Spleen (tissue), 13 donors: ENCODE measurements around the gene OR52B2. TPM values are rescaled to one million over a fixed set of nuclear protein-coding genes. Genes with fewer than 3 reads are reported as not detected.

Experiments used
- DNase-seq: peaks from one replicate; pipeline ENCODE4 v3.0.0-alpha.2; 2020
- H3K27ac ChIP-seq, 8 donors: fragments of 200-600 bp; sonication (generic) in 7 of 8; 1 replicate in 4 of 8; 2 replicates in 4 of 8; pipeline versions ENCODE4 v1.5.0 to v1.8.0; 2016 to 2021; ENCODE audit warnings: inconsistent platforms in 4 of 8, mild to moderate bottlenecking in 4 of 8, moderate library complexity in 1 of 8
- H3K27me3 ChIP-seq, 7 donors: fragments of 200-600 bp; sonication (generic) in 6 of 7; replicated peaks in 1 of 7; 1 replicate in 4 of 7; 2 replicates in 3 of 7; pipeline versions ENCODE4 v1.5.0 to v1.8.0; 2016 to 2021; ENCODE audit warnings: inconsistent platforms in 3 of 7, mild to moderate bottlenecking in 1 of 7
- H3K36me3 ChIP-seq, 6 donors: fragments of 200-600 bp; sonication (generic) in 5 of 6; 1 replicate in 4 of 6; 2 replicates in 2 of 6; pipeline versions ENCODE4 v1.5.0 to v1.8.0; 2016 to 2021; ENCODE audit warnings: inconsistent platforms in 2 of 6
- H3K4me1 ChIP-seq, 6 donors: fragments of 200-600 bp; sonication (generic) in 5 of 6; 1 replicate in 3 of 6; 2 replicates in 3 of 6; pipeline versions ENCODE4 v1.5.0 to v1.8.0; 2016 to 2021; ENCODE audit warnings: inconsistent platforms in 3 of 6
- H3K4me3 ChIP-seq, 8 donors: fragments of 200-600 bp; sonication (generic) in 7 of 8; 1 replicate in 4 of 8; 2 replicates in 4 of 8; pipeline versions ENCODE4 v1.5.0 to v1.8.0; 2016 to 2021; ENCODE audit warnings: inconsistent platforms in 4 of 8, mild to moderate bottlenecking in 4 of 8, moderate library complexity in 2 of 8
- H3K9me3 ChIP-seq, 8 donors: fragments of 200-600 bp; sonication (generic) in 7 of 8; 1 replicate in 4 of 8; 2 replicates in 4 of 8; pipeline versions ENCODE4 v1.5.0 to v1.8.0; 2016 to 2021; ENCODE audit warnings: inconsistent platforms in 4 of 8
- CTCF ChIP-seq, 11 experiments: fragments of 200-600 bp in 7 of 11; fragments of 450-650 bp in 4 of 11; sonication (generic) in 4 of 11; IDR thresholded peaks in 8 of 11; conservative IDR thresholded peaks in 3 of 11; 1 replicate in 7 of 11; 2 replicates in 4 of 11; pipeline versions ENCODE4 v1.4.0 to v1.8.0; 2016 to 2021; ENCODE audit warnings: antibody characterized with exemption in 11 of 11, inconsistent platforms in 4 of 11, mild to moderate bottlenecking in 1 of 11
- POLR2A ChIP-seq, 3 donors: fragments of 450-650 bp; IDR thresholded peaks; one replicate each; pipeline ENCODE4 v1.5.1; 2017; ENCODE audit warnings: antibody characterized with exemption in 3 of 3, mild to moderate bottlenecking in 1 of 3
- POLR2AphosphoS5 ChIP-seq, 3 donors: sonication (generic); formaldehyde crosslinking; IDR thresholded peaks; one replicate each; pipeline ENCODE4 v1.5.1; 2017; ENCODE audit warnings: antibody characterized with exemption in 3 of 3
- WGBS, 5 donors: extraction: QIAGEN DNeasy Blood & Tissue Kit in 3 of 5; methylation state at CpG; one replicate each; pipeline versions ENCODE4 v1.1.5 to v1.1.7; 2013 to 2018; 5-methylcytosine and 5-hydroxymethylcytosine counted together
- intact Hi-C: fragments of 100-400 bp; cut with DNase I; formaldehyde crosslinking; loops from one replicate; pipeline ENCODE4 v1.15.0; 2023; ENCODE audit warnings: low total_unique reads
- long read RNA-seq, 2 donors: transcript quantifications; one replicate each; lab custom pipeline, GENCODE V29; 2026
- polyA plus RNA-seq, 3 donors: library from polyadenylated mRNA; stranded (reverse); fragments of 200-250 nt; gene quantifications; one replicate each; pipeline ENCODE4 v1.2.1, GENCODE V29; 2013
- total RNA-seq, 7 donors: library from RNA; depleted of rRNA in 3 of 7; stranded (reverse); fragments of >200 nt in 3 of 7; fragmentation: NEBNext Ultra II Directional in 4 of 7; extraction: Animal tissue kit (Norgen Biotek cat#: 25700) in 4 of 7; gene quantifications; one replicate each; pipeline versions ENCODE4 v1.1.0 to v1.2.1, GENCODE V29; 2016 to 2021
- donor health status: healthy with polysubstance abuse.
- donor health status: DM: no; HTN: no; CAD: no; lungs with moderate emphysema.
- donor health status: DM: no; HTN: no; CAD: no.
- donor health status: Bipolar disorder and iron deficiency.
- donor health status: healthy.
- donor health status: DM: no; HTN: no; CAD: no.
- donor health status: DM: yes; HTN: yes; CAD: no.

The OR52B2 gene
- total RNA-seq (1 to 10 TPM in 1 of 7 donors, not detected in 6; 1.2 TPM), polyA plus RNA-seq (not detected)
- long read RNA-seq, donor 1, result 0 reads
- long read RNA-seq, donor 2, result 0 reads

DNA sequence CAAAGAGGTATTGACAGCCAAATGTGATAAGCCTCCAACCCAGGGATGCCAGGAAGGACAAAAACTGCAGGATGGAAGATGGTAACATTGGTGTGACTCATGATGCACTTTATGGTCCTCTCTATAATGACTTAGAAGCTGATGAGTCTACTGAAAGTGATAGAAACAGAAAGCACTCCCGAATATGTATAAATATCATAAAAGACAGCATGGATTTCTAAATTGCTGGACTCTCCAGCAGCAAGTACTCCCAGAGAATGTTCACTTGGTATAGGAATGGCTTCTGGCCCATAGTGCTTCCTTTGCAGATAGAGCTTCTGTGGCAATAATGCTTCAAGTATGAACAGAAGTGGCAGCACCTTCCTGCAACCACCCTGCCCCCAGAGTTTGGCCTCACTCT, at the start of gene OR52B2:
TSS of gene OR52B2 (minus strand) at position 101 of the 400 bp plus-strand sequence. CDS start at position 101, 0 bp downstream.
- 75 to 90% (median 85%) methylated on average over 1 of the region's 1 CpG for WGBS, 5 donors
- DNase-seq, result no peak
- Histone ChIP-seq H3K27ac (no peak within 1 kb of the TSS), H3K4me1 (no peaks in the 10 kb centered on the region), H3K4me3 (no peak within 1 kb of the TSS), H3K36me3 (no peaks in the 10 kb centered on the region), H3K27me3 (no peaks in the 10 kb centered on the region), H3K9me3 (peaks cover 0 to 5% (median 4%) of the 10 kb centered on the region in 8 donors)
- TF ChIP-seq CTCF (IDR thresholded peaks at IDR 0.05 in 8 of 11, conservative IDR thresholded peaks at IDR 0.05 in 3 of 11) (no peak), POLR2A (IDR thresholded peaks at IDR 0.05) (no peak), POLR2AphosphoS5 (IDR thresholded peaks at IDR 0.05) (no peak)
- intact Hi-C loops, result no loop called here

DNA sequence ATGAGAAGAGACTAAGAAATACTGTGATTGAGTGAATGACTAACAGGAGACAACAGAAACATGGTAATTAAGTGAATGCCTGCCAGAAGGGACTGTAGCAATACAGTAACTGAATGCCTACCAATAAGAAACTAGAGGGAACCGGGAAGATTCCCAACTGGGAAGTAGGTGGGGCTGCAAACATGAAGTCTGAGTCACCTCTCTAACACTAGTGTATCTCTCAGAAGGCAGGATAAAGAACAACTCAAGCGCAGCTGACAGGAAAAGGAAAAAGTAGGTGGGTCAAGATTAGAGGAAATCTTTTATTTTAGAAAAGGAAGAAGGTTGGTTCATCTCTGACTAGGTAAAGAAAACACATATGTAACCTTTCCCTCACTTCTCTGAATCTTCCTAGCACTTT, 49.2 kb upstream of the OR52B2 start:
- H3K9me3 ChIP-seq, result no peaks in the 10 kb centered on the region
- 55 to 71% (median 63%) methylated on average over 2 of the region's 2 CpGs for WGBS, 5 donors
- no peak for TF ChIP-seq CTCF (IDR thresholded peaks at IDR 0.05 in 8 of 11, conservative IDR thresholded peaks at IDR 0.05 in 3 of 11)
- no peak for TF ChIP-seq POLR2AphosphoS5 (IDR thresholded peaks at IDR 0.05)
- no peak for TF ChIP-seq POLR2A (IDR thresholded peaks at IDR 0.05)
- H3K27ac ChIP-seq, result no peak overlapping the region
- DNase-seq, result no peak
- H3K4me3 ChIP-seq, result no peak overlapping the region
- H3K27me3 ChIP-seq, result no peaks in the 10 kb centered on the region
- peaks cover 10 to 100% (median 92%) of the 10 kb centered on the region in 6 donors for H3K36me3 ChIP-seq
- intact Hi-C loops, result no loop called here
- peaks cover 0 to 5% (median 2%) of the 10 kb centered on the region in 6 donors for H3K4me1 ChIP-seq

DNA sequence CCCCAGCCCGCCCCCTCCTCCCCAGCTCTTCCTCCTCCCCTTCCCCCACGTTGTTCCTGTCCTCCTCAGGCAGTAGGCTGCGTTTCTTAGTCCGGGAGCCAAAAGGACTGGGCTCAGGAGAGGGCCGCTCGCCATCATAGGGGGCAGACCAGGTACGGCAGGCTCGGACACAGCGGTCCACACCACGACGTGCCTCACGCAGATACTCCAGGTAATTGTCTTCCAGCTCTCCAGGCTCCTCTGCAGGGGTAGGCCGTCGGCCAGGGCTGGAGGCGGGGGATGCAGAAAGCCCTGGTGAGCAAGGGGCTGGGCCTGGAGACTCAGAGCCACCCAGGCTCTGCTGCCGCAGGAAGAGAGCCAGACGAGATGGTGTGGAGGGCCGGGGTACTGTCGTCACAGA, 47.6 kb upstream of the OR52B2 start:
- H3K27ac ChIP-seq, result no peak overlapping the region
- TF ChIP-seq POLR2AphosphoS5 (IDR thresholded peaks at IDR 0.05), result peak in 1 of 3 donors; percentile 44
- no peak for TF ChIP-seq CTCF (IDR thresholded peaks at IDR 0.05 in 8 of 11, conservative IDR thresholded peaks at IDR 0.05 in 3 of 11)
- no peak for TF ChIP-seq POLR2A (IDR thresholded peaks at IDR 0.05)
- H3K4me1 ChIP-seq, result peaks cover 0 to 5% (median 2%) of the 10 kb centered on the region in 6 donors
- no peak overlapping the region for H3K4me3 ChIP-seq
- intact Hi-C loops, result no loop called here
- H3K36me3 ChIP-seq, result peaks cover 4 to 100% (median 84%) of the 10 kb centered on the region in 6 donors
- DNase-seq, result no peak
- H3K27me3 ChIP-seq, result no peaks in the 10 kb centered on the region
- WGBS, 5 donors, result 83 to 97% (median 94%) methylated on average over 8 to 19 of the region's 19 CpGs
- H3K9me3 ChIP-seq, result no peaks in the 10 kb centered on the region

DNA sequence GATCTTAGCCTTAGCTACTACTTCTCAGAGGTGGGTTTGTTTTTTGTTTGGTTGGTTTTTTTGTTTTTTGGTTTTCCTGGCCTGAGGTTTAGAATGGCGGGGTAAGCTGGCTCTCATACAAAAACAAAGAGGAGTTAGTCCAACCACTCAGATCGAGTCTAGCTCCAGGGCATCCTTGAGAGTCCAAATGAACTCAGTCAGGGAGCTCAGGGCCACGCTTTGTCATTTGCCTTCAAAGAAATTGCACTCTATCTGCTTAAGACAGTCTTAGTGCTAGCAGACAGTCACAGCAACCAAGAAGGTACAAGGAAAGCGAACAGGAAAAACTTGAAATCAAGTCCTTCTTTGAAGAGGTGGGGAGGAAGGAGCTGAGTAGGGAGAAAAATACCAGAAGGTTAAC, 46.4 kb upstream of the OR52B2 start:
- H3K4me3 ChIP-seq, result no peak overlapping the region
- H3K27ac ChIP-seq, result no peak overlapping the region
- H3K9me3 ChIP-seq, result no peaks in the 10 kb centered on the region
- H3K4me1 ChIP-seq, result peaks cover 0 to 5% (median 2%) of the 10 kb centered on the region in 6 donors
- H3K36me3 ChIP-seq, result peaks cover 0 to 100% (median 82%) of the 10 kb centered on the region in 6 donors
- WGBS, 5 donors, result 94 to 98% (median 95%) methylated on average over 4 of the region's 4 CpGs
- no peaks in the 10 kb centered on the region for H3K27me3 ChIP-seq
- intact Hi-C loops, result no loop called here
- no peak for DNase-seq
- no peak for TF ChIP-seq POLR2AphosphoS5 (IDR thresholded peaks at IDR 0.05)
- TF ChIP-seq POLR2A (IDR thresholded peaks at IDR 0.05), result no peak
- TF ChIP-seq CTCF (IDR thresholded peaks at IDR 0.05 in 8 of 11, conservative IDR thresholded peaks at IDR 0.05 in 3 of 11), result no peak
